ENCODE data around the gene ANKRD65.

The ANKRD65 gene

DNA sequence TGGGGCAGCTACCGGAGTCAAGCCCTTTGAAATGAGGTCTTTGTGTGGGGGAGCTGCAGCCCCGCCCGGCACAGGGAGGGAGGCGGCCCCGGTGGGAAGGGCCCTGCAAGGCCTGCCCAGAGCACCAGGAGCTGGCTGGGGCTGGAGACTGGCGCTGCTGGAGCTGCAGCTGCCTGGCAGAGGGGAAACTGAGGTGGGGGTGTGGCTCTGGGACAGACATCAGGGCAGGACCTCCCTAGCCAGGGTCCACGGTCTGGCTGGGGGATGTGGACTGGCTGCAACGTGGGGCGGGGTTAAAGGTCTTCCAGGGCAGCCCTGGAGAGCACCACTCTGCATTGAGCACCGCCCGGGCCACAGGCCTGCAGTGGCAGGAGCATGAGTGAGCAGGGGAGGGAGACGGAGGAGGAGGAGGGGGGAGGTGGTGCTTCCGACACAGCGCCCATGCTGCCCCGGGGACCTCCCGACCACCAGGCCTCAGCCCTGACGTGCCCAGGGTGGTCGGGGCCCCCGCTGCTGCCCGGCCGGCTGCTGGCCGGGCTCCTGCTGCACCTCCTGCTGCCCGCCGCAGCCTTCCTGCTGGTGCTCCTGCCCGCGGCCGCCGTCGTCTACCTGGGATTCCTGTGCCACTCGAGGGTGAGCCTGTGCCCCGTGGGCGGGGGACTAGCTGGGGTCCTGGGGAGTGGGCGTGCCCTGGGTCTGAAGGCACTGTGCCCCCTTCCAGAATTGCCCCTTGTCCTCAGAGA lies 4.8 kb upstream of the ANKRD65 start:
- TF ChIP-seq, protein P1, sequence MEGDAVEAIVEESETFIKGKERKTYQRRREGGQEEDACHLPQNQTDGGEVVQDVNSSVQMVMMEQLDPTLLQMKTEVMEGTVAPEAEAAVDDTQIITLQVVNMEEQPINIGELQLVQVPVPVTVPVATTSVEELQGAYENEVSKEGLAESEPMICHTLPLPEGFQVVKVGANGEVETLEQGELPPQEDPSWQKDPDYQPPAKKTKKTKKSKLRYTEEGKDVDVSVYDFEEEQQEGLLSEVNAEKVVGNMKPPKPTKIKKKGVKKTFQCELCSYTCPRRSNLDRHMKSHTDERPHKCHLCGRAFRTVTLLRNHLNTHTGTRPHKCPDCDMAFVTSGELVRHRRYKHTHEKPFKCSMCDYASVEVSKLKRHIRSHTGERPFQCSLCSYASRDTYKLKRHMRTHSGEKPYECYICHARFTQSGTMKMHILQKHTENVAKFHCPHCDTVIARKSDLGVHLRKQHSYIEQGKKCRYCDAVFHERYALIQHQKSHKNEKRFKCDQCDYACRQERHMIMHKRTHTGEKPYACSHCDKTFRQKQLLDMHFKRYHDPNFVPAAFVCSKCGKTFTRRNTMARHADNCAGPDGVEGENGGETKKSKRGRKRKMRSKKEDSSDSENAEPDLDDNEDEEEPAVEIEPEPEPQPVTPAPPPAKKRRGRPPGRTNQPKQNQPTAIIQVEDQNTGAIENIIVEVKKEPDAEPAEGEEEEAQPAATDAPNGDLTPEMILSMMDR (IDR thresholded peaks at IDR 0.05; ENCODE audit: insufficient read depth, low read depth, low read length, missing control alignments), result no peak
- no peak for DNase-seq (ENCODE audit: low read depth)
- H3K4me3 ChIP-seq (ENCODE audit: low read length), result no peak overlapping the region

DNA sequence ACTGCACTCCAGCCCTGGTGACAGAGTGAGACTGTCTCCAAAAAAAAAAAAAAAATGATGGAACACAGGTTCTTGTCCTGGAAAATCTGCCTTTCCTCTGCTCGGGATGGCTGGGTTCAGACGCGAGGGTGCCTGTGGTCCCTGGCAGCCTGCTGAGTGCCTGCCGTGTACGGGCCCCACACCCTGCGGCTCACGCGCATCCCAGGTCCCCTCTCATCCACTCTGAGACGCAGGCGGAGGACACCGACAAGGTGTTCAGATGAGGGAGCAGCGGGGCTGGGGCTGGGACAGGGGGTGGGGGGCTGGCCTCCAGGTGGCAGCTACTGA lies 4.3 kb upstream of the ANKRD65 start:
- no peak overlapping the region for H3K4me3 ChIP-seq (ENCODE audit: low read length)
- DNase-seq (ENCODE audit: low read depth), result no peak
- TF ChIP-seq, protein P1 (IDR thresholded peaks at IDR 0.05; ENCODE audit: insufficient read depth, low read depth, low read length, missing control alignments), result no peak

DNA sequence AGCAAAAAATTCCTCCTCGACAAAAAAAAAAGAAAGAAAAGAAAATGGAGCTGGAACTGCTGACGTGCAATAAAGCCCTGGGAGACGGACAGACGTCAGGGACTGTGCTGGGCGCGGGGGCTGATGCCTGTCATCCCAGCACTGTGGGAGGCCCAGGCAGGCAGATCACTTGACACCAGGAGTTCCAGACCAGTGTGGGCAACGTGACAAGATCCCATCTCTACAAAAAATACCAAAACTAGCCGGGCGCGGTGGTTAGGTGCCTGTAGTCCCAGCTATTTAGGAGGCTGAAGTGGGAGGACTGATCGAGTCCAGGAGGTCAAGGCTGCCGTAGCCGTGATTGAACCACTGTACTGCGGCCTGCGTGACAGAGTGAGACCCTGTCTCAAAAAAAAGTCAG lies 3.6 kb upstream of the ANKRD65 start:
- no peak for DNase-seq (ENCODE audit: low read depth)
- TF ChIP-seq, protein P1 (IDR thresholded peaks at IDR 0.05; ENCODE audit: insufficient read depth, low read depth, low read length, missing control alignments), result no peak

DNA sequence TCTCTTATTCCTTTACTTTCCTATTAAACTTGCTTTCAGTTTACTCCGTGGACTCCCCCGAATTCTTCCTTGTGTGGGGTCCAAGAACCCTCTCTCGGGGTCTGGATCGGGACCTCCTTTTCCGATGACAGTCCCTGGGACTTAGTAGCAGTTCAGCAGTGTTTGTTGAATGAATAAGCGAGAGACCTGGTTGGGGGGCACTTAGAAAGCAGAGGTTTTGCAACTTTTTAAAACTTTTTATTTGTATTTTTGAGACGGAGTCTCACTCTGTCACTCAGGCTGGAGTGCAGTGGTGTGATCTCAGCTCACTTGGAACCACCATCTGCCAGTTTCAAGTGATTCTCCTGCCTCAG lies 2.1 kb upstream of the ANKRD65 start:
- no peak for DNase-seq (ENCODE audit: low read depth)
- no peak overlapping the region for H3K4me3 ChIP-seq (ENCODE audit: low read length)
- TF ChIP-seq, protein P1 (IDR thresholded peaks at IDR 0.05; ENCODE audit: insufficient read depth, low read depth, low read length, missing control alignments), result no peak

More for the DNA sequence above, 3.6 kb upstream of the ANKRD65 start:
- no peak overlapping the region for H3K4me3 ChIP-seq (ENCODE audit: low read length)

DNA sequence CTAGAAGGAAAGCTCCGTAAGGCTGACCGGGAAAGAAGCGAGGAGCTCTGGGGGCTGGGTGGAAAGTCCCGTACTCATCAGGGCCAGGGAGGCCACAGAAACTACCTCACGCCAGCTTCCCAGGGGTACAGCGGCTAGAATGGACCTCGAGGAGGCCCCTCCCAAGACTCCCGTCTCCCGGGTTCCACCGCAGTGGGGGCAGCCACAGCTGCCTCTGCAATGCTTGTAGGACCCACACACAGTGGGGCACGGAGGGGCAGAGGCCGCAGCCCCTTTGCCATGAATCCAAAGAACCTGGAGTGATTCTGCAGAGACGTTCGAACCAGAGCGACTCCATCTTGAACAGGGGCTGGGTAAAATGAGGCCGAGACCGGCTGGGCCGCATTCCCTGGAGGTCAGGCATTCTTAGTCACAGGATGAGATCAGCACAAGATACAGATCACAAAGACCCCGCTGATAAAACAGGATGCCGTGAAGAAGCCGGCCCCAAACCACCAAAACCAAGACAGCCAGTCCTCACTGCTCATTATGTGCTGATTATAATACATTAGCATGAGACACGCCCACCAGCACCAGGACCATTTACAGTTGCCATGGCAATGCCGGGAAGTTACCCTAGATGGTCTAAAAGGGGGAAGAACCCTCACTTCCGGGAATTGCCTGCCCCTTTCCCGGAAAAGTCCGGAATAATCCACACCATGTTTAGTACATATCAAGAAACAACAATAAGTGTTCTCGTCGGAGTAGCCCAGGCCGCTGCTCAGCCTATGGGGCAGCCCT lies 1.6 kb upstream of the ANKRD65 start:
- peak; percentile 80 for DNase-seq (ENCODE audit: low read depth)
- TF ChIP-seq, protein P1 (IDR thresholded peaks at IDR 0.05; ENCODE audit: insufficient read depth, low read depth, low read length, missing control alignments), result no peak
- no peak overlapping the region for H3K4me3 ChIP-seq (ENCODE audit: low read length)

DNA sequence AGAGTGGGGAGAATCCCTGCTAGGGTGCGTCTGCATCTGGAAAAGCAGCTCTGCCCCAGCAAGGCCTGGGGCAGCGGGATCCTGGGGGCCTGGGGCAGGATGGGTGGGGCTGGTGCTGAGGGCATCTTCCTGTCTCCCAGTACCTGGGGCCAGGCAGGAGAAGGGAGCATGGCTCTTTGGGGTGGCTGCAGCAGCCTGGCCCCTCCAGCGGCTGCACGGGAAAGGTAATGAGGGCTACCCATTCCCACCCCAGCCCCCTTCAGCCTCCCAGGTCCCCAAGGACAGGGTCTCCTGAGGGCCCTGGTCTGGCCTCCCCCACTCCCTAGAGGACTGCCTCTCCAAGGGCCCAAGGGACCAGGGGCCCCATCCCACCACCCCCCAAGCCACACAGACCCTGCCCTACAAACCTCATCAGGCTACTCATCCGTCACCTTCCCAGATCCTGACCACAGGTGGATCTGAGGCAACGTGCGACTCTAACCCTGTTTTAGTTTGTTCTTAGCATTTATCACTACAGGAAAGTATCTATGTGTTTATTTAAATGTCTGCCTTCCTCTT lies 910 bp upstream of the ANKRD65 start:
- TF ChIP-seq, protein P1 (IDR thresholded peaks at IDR 0.05; ENCODE audit: insufficient read depth, low read depth, low read length, missing control alignments), result no peak
- H3K4me3 ChIP-seq (ENCODE audit: low read length), result no peak overlapping the region
- DNase-seq (ENCODE audit: low read depth), result no peak
